ENCODE data around the gene ADAMTS15.

Gene ADAMTS15

DNA sequence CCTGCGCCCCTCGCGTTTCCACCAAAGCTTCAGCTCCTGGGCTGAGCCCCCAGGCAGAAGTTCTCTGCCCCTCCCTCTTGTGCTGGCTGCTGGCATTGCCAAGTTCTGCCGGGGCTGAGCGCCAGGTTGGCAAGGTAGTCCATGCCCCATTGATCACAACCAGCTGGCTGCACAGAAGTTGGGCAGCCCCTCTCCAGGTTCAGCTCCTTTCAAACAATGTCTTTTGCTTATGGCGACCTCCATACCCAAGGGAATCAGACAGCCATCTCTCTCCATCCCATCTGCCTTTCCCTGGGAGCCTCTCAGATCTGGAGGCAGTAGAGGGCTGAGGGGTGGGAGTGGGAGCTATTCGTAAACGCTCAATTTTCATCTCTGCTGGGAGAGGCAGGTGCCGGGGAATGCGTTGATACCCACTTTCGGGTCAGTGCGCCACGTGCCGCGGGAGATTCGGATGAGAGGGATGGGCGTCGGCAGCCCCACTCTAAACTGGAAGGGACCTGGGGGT is 21.6 kb upstream of the ADAMTS15 start:
- Histone ChIP-seq H3K4me3 (ENCODE audit: low read length in 2 of 2) (no peak overlapping the region), H3K27me3 (ENCODE audit: control insufficient read depth in 2 of 2, insufficient read depth in 2 of 2, low read length in 2 of 2) (peaks cover 32 to 36% of the 10 kb centered on the region in 2 donors), H3K9me3 (ENCODE audit: control insufficient read depth in 2 of 2, low read length in 2 of 2) (no peaks in the 10 kb centered on the region), H3K9ac (ENCODE audit: low read depth in 1 of 2, low read length in 2 of 2) (no peak overlapping the region), H3K27ac (ENCODE audit: low read depth in 2 of 2, low read length in 2 of 2) (no peak overlapping the region), H3K36me3 (ENCODE audit: control insufficient read depth in 2 of 2, insufficient read depth in 2 of 2, low read length in 2 of 2) (no peaks in the 10 kb centered on the region), H3K4me1 (ENCODE audit: control insufficient read depth in 2 of 2, insufficient read depth in 2 of 2, low read length in 2 of 2) (peaks cover 0 to 9% of the 10 kb centered on the region in 2 donors)

- Histone ChIP-seq H3K9me3 (ENCODE audit: control insufficient read depth in 2 of 2, low read length in 2 of 2) (no peaks in the 10 kb centered on the region), H3K27ac (ENCODE audit: low read depth in 2 of 2, low read length in 2 of 2) (no peak overlapping the region), H3K4me1 (ENCODE audit: control insufficient read depth in 2 of 2, insufficient read depth in 2 of 2, low read length in 2 of 2) (peaks cover 0 to 9% of the 10 kb centered on the region in 2 donors), H3K36me3 (ENCODE audit: control insufficient read depth in 2 of 2, insufficient read depth in 2 of 2, low read length in 2 of 2) (no peaks in the 10 kb centered on the region), H3K27me3 (ENCODE audit: control insufficient read depth in 2 of 2, insufficient read depth in 2 of 2, low read length in 2 of 2) (peaks cover 32 to 36% of the 10 kb centered on the region in 2 donors), H3K9ac (ENCODE audit: low read depth in 1 of 2, low read length in 2 of 2) (no peak overlapping the region), H3K4me3 (ENCODE audit: low read length in 2 of 2) (peak overlapping the region; percentile 31 to 40)
Observed at GRCh38 chr11:130427581-130428315, 20.7 kb upstream of the ADAMTS15 start.

DNA sequence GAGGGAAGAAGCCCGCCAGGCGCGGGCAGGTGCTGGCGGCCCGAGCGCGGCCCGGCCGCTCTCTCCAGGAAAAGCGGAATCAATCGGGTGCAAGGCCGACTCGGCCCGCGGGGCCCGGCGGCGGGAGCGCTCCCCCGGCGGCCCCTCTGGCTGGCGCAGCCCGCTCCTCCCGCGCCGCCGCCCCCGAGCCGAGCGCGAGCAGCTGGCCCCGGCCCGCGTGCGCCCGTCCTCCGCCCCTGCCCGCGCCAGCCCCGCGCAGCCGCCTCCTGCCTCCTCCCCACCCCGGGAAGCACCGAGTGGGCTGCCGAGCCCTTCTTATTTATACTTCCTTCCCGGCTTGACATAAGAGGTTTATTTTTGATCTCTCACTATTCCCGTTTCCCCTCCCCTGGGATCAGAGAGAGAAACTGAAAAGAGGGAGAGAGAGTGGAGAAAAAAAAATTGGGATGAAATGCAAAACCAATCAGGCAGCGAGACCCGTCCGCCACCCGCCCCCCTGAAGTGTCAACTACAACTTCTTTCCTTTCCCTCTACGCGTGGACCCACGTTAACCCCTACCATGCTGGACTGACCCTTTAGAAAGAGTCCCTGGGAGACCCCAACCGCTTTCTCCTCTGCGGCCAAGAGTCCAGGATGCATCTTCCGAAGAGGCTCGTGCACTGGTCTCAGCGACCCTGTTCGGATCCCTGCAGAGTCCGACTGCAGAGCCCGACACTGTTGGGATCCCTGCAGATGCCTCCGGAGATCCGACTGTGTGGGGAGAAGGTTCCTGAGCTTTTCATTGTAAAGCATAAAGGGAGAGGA is 19.9 kb upstream of the ADAMTS15 start, which contains the start of gene ADAMTS8:
TSS of gene ADAMTS8 (minus strand) at position 294 of the 804 bp plus-strand sequence. CDS start 323 bp downstream, outside the sequence.
- Histone ChIP-seq H3K4me3 (ENCODE audit: low read length in 2 of 2) (peak within 1 kb of the TSS; percentile 31 to 40), H3K9ac (ENCODE audit: low read depth in 1 of 2, low read length in 2 of 2) (no peak within 1 kb of the TSS), H3K27me3 (ENCODE audit: control insufficient read depth in 2 of 2, insufficient read depth in 2 of 2, low read length in 2 of 2) (peaks cover 32 to 36% of the 10 kb centered on the region in 2 donors), H3K27ac (ENCODE audit: low read depth in 2 of 2, low read length in 2 of 2) (no peak within 1 kb of the TSS), H3K9me3 (ENCODE audit: control insufficient read depth in 2 of 2, low read length in 2 of 2) (no peaks in the 10 kb centered on the region), H3K36me3 (ENCODE audit: control insufficient read depth in 2 of 2, insufficient read depth in 2 of 2, low read length in 2 of 2) (no peaks in the 10 kb centered on the region), H3K4me1 (ENCODE audit: control insufficient read depth in 2 of 2, insufficient read depth in 2 of 2, low read length in 2 of 2) (peaks cover 0 to 9% of the 10 kb centered on the region in 2 donors)

DNA sequence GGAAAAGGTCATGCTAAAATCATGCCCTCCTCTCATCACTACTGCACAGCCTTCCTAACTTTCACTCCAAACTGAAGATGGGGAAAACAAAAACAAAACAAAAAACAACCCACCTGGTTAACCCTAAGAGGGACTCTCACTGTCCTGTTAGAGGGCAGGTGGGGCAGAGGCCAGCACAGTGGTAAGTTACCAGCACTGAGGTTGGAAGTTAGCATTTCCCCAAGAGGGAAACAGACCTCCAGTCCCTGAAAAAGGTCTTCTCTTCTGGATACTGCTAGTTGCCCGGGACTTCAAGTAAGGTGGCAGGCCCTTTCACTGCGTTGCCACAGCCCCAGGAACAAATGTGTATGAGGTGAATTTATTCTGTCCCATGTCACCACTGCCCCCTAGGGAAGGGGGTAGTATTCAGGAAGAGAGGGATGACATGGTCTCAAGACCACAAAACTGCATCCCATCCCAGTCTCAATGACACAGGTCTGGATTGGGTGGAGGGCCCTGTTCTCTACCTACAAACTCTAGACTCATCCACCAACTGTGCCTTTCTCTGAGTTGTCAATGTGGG is 19.2 kb upstream of the ADAMTS15 start:
- Histone ChIP-seq H3K27ac (ENCODE audit: low read depth in 2 of 2, low read length in 2 of 2) (no peak overlapping the region), H3K36me3 (ENCODE audit: control insufficient read depth in 2 of 2, insufficient read depth in 2 of 2, low read length in 2 of 2) (no peaks in the 10 kb centered on the region), H3K9me3 (ENCODE audit: control insufficient read depth in 2 of 2, low read length in 2 of 2) (no peaks in the 10 kb centered on the region), H3K9ac (ENCODE audit: low read depth in 1 of 2, low read length in 2 of 2) (no peak overlapping the region), H3K4me3 (ENCODE audit: low read length in 2 of 2) (no peak overlapping the region), H3K4me1 (ENCODE audit: control insufficient read depth in 2 of 2, insufficient read depth in 2 of 2, low read length in 2 of 2) (peaks cover 0 to 9% of the 10 kb centered on the region in 2 donors), H3K27me3 (ENCODE audit: control insufficient read depth in 2 of 2, insufficient read depth in 2 of 2, low read length in 2 of 2) (peaks cover 32 to 36% of the 10 kb centered on the region in 2 donors)

- Histone ChIP-seq H3K9ac (ENCODE audit: low read depth in 1 of 2, low read length in 2 of 2) (no peak overlapping the region), H3K4me3 (ENCODE audit: low read length in 2 of 2) (no peak overlapping the region), H3K27ac (ENCODE audit: low read depth in 2 of 2, low read length in 2 of 2) (no peak overlapping the region), H3K27me3 (ENCODE audit: control insufficient read depth in 2 of 2, insufficient read depth in 2 of 2, low read length in 2 of 2) (peaks cover 28 to 36% of the 10 kb centered on the region in 2 donors), H3K4me1 (ENCODE audit: control insufficient read depth in 2 of 2, insufficient read depth in 2 of 2, low read length in 2 of 2) (peaks cover 0 to 11% of the 10 kb centered on the region in 2 donors), H3K36me3 (ENCODE audit: control insufficient read depth in 2 of 2, insufficient read depth in 2 of 2, low read length in 2 of 2) (no peaks in the 10 kb centered on the region), H3K9me3 (ENCODE audit: control insufficient read depth in 2 of 2, low read length in 2 of 2) (no peaks in the 10 kb centered on the region)
Observed at GRCh38 chr11:130429983-130430382, 18.5 kb upstream of the ADAMTS15 start.

DNA sequence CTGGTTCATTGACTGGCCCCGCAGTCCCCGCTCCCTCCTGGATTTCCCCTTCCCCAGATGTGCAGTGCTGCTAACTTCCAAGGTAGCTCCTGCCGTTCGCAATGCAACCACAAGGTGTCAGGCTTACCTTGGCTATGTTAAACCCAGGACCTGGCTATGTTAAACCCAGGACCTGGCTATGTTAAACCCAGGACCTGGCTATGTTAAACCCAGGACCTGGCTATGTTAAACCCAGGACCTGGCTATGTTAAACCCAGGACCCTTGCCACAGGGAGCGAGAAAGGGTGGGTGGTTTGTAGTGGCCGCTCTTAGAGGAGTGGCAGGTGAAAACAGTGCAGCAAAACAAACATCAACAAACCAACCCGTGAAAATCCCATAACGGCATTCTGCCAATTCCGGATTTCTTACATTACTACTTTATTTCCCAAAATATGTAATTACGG is 17.1 kb upstream of the ADAMTS15 start:
- Histone ChIP-seq H3K9ac (ENCODE audit: low read depth in 1 of 2, low read length in 2 of 2) (no peak overlapping the region), H3K4me3 (ENCODE audit: low read length in 2 of 2) (no peak overlapping the region), H3K36me3 (ENCODE audit: control insufficient read depth in 2 of 2, insufficient read depth in 2 of 2, low read length in 2 of 2) (no peaks in the 10 kb centered on the region), H3K27me3 (ENCODE audit: control insufficient read depth in 2 of 2, insufficient read depth in 2 of 2, low read length in 2 of 2) (peaks cover 27 to 30% of the 10 kb centered on the region in 2 donors), H3K4me1 (ENCODE audit: control insufficient read depth in 2 of 2, insufficient read depth in 2 of 2, low read length in 2 of 2) (peaks cover 0 to 11% of the 10 kb centered on the region in 2 donors), H3K27ac (ENCODE audit: low read depth in 2 of 2, low read length in 2 of 2) (no peak overlapping the region), H3K9me3 (ENCODE audit: control insufficient read depth in 2 of 2, low read length in 2 of 2) (no peaks in the 10 kb centered on the region)

DNA sequence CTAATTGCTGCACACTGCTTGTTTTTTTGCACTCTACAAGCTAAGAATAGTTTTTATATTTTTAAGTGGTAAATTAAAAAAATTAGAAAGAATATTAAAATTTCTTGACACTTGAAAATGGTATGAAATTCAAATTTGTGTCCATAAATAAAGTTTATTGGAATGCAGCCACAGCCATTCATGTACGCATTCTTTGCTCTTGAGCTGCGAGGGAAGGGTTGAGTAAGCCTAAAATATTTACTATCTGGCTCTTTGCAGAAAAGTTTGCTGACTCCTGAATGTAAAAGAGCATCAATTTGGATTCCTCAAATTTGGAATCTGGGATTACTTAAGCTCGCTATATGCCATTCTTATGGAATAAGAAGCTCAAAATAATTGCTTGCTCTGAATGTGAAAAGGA is 16.6 kb upstream of the ADAMTS15 start:
- peaks cover 23 to 25% of the 10 kb centered on the region in 2 donors for H3K27me3 ChIP-seq (ENCODE audit: control insufficient read depth in 2 of 2, insufficient read depth in 2 of 2, low read length in 2 of 2)
- no peak overlapping the region for H3K9ac ChIP-seq (ENCODE audit: low read depth in 1 of 2, low read length in 2 of 2)
- no peaks in the 10 kb centered on the region for H3K9me3 ChIP-seq (ENCODE audit: control insufficient read depth in 2 of 2, low read length in 2 of 2)
- no peak overlapping the region for H3K4me3 ChIP-seq (ENCODE audit: low read length in 2 of 2)
- no peaks in the 10 kb centered on the region for H3K36me3 ChIP-seq (ENCODE audit: control insufficient read depth in 2 of 2, insufficient read depth in 2 of 2, low read length in 2 of 2)
- H3K4me1 ChIP-seq (ENCODE audit: control insufficient read depth in 2 of 2, insufficient read depth in 2 of 2, low read length in 2 of 2) = peaks cover 0 to 11% of the 10 kb centered on the region in 2 donors
- no peak overlapping the region for H3K27ac ChIP-seq (ENCODE audit: low read depth in 2 of 2, low read length in 2 of 2)

- Histone ChIP-seq H3K9ac (ENCODE audit: low read depth in 1 of 2, low read length in 2 of 2) (no peak overlapping the region), H3K4me1 (ENCODE audit: control insufficient read depth in 2 of 2, insufficient read depth in 2 of 2, low read length in 2 of 2) (peaks cover 0 to 6% of the 10 kb centered on the region in 2 donors), H3K36me3 (ENCODE audit: control insufficient read depth in 2 of 2, insufficient read depth in 2 of 2, low read length in 2 of 2) (no peaks in the 10 kb centered on the region), H3K4me3 (ENCODE audit: low read length in 2 of 2) (no peak overlapping the region), H3K27ac (ENCODE audit: low read depth in 2 of 2, low read length in 2 of 2) (no peak overlapping the region), H3K27me3 (ENCODE audit: control insufficient read depth in 2 of 2, insufficient read depth in 2 of 2, low read length in 2 of 2) (peaks cover 19% of the 10 kb centered on the region in 2 donors), H3K9me3 (ENCODE audit: control insufficient read depth in 2 of 2, low read length in 2 of 2) (no peaks in the 10 kb centered on the region)
Observed at GRCh38 chr11:130433357-130433756, 15.1 kb upstream of the ADAMTS15 start.

DNA sequence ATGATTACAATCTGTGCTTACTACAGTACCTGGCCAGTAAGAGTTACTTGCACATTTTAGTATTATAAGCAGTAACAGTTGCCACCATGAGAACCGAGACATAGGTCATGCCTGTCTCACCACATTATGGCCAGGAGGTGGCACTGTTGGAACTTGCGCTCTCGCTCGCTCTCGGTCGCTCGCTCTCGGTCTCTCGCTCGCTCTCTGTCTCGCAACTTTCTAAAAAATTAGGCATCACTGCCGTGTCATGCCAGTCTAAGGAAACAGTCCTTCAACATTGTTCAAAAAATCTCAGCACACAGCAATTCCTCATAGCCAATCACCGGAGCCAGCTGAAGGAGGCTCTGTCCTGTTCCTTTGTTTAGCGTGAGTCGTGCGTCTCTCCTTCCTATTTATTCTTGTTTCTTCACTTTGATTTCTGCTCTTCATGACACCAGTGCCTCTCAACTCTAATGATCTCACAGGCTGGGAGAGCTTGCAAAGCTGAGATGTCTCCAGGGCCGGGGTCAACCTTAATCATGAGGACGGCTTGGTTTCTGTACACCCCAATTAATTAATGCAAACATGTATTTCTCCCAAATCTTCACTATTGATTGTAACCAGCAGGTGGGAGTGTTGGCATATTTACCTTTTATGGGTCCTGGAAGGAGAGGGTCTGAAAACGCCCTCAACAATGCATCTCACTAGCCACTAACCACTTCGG is 13.8 kb upstream of the ADAMTS15 start:
- no peaks in the 10 kb centered on the region for H3K36me3 ChIP-seq (ENCODE audit: control insufficient read depth in 2 of 2, insufficient read depth in 2 of 2, low read length in 2 of 2)
- H3K27me3 ChIP-seq (ENCODE audit: control insufficient read depth in 2 of 2, insufficient read depth in 2 of 2, low read length in 2 of 2) = peaks cover 7 to 10% of the 10 kb centered on the region in 2 donors
- H3K4me1 ChIP-seq (ENCODE audit: control insufficient read depth in 2 of 2, insufficient read depth in 2 of 2, low read length in 2 of 2) = peaks cover 0 to 2% of the 10 kb centered on the region in 2 donors
- peak overlapping the region in 1 of 2 donors; percentile 19 for H3K27ac ChIP-seq (ENCODE audit: low read depth in 2 of 2, low read length in 2 of 2)
- peak overlapping the region; percentile 69 to 71 for H3K9ac ChIP-seq (ENCODE audit: low read depth in 1 of 2, low read length in 2 of 2)
- H3K9me3 ChIP-seq (ENCODE audit: control insufficient read depth in 2 of 2, low read length in 2 of 2) = no peaks in the 10 kb centered on the region
- peak overlapping the region; percentile 81 to 87 for H3K4me3 ChIP-seq (ENCODE audit: low read length in 2 of 2)
